AG10803 (cell line): ENCODE results near the gene ZNF615.
A peak's percentile ranks its signal among the peaks of the same experiment; 100 is the strongest.
"Not testable (repeated sequence)": the region's sequence is repeated elsewhere in the genome, so short reads cannot be mapped to it uniquely, and the experiment has no call there.

Source experiments
- DNase-seq: peaks from one replicate; pipeline ENCODE4 v3.0.0; 2010; ENCODE audit warnings: low read depth
- H3K4me3 ChIP-seq: 2 replicates; pipeline ENCODE4 v1.5.1; 2011; ENCODE audit warnings: mild to moderate bottlenecking, low read length, control low read depth
- TF ChIP-seq, protein P1 (sequence below): conservative IDR thresholded peaks from 2 replicates; pipeline ENCODE4 v1.5.1; 2011; ENCODE audit warnings: mild to moderate bottlenecking, low read length, control low read depth, inconsistent platforms

The ZNF615 gene

DNA sequence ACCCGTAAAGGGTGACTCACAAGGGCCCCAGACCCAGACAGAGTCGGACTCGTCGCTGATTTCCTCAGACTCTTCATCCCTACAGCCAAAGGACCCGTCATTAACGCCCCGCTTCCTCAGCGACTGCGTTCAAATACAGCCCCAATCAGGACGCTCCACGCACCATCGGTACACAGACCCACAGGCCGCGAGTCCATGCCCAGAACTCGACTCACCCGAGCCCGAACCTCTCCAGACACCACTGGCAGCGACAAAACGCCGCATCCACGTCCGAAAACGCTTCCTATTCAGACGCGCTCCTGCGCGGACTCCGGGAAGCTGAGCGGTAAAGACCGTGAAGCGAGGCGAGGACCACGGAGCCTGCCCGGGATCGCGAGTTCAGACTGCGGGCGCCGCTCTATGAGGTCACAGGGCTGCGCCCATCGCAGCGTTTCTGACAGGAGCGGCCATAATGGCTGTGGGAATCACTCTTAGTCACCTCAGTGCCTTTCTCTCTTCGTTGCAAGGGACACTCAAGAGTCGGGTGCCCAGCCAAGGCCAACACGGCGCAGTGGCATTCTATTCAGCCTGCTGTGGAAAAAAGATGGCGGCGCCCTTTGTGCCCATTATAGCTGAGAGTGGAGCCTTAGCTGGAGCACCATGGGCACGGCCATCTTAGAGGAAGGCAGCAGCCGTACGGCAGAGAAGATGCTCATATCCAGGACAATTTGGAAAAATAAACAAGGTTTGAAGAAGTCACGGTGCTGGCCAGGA lies 20.2 kb upstream of the ZNF615 start, which contains the start of gene ZNF614:
Gene ZNF614, minus strand, starts transcription at position 353 of the 753 bp plus-strand sequence. CDS start 2,634 bp downstream, outside the sequence.
- H3K4me3 ChIP-seq = peak within 1 kb of the TSS; percentile 97
- DNase-seq = peak; percentile 86
- TF ChIP-seq, protein P1, sequence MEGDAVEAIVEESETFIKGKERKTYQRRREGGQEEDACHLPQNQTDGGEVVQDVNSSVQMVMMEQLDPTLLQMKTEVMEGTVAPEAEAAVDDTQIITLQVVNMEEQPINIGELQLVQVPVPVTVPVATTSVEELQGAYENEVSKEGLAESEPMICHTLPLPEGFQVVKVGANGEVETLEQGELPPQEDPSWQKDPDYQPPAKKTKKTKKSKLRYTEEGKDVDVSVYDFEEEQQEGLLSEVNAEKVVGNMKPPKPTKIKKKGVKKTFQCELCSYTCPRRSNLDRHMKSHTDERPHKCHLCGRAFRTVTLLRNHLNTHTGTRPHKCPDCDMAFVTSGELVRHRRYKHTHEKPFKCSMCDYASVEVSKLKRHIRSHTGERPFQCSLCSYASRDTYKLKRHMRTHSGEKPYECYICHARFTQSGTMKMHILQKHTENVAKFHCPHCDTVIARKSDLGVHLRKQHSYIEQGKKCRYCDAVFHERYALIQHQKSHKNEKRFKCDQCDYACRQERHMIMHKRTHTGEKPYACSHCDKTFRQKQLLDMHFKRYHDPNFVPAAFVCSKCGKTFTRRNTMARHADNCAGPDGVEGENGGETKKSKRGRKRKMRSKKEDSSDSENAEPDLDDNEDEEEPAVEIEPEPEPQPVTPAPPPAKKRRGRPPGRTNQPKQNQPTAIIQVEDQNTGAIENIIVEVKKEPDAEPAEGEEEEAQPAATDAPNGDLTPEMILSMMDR = no peak

DNA sequence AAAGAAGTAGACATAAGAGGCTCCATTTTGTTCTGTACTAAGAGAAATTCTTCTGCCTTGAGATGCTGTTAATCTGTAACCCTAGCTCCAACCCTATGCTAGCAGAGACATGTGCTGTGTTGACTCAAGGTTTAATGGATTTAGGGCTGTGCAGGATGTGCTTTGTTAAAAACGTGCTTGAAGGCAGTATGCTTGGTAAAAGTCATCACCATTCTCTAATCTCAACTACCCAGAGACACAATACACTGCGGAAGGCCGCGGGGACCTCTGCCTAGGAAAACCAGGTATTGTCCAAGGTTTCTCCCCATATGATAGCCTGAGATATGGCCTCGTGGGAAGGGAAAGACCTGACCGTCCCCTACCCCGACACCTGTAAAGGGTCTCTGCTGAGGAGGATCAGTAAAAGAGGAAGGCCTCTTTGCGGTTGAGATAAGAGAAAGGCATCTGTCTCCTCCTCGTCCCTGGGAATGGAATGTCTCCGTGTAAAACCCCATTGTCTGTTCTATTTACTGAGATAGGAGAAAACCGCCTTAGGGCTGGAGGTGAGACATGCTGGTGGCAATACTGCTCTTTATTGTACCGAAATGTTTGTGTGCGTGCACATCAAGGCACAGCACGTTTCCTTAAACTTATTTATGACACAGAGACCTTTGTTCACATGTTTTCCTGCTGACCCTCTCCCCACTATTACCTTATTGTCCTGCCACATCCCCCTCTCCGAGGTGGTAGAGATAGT lies 18.4 kb upstream of the ZNF615 start:
- not testable (repeated sequence) for DNase-seq, H3K4me3 ChIP-seq

DNA sequence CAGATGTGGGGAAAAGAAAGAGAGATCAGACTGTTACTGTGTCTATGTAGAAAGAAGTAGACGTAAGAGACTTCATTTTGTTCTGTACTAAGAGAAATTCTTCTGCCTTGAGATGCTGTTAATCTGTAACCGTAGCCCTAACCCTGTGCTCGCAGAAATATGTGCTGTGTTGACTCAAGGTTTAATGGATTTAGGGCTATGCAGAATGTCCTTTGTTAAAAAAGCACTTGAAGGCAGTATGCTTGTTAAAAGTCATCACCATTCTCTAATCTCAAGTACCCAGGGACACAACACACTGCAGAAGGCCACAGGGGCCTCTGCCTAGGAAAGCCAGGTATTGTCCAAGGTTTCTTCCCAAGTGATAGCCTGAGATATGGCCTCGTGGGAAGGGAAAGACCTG lies 16.5 kb upstream of the ZNF615 start:
- H3K4me3 ChIP-seq, DNase-seq: not testable (repeated sequence)

DNA sequence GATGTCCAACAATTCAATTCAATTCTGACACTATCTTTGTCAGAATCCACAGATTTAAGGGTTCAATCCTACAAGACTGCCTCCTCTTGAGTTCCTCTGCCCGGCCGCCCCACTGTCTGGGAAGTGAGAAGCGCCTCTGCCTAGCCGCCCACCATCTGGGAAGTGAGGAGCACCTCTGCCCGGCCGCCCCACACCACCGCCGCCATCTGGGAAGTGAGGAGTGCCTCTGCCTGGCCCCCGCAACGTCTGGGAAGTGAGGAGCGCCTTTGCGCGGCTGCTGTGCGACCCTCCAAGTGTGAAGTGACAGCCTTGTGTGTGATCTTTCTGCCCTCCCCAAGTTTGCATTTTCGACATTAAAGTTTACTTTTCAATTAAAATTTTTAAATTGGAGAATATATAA lies 14.2 kb upstream of the ZNF615 start:
- H3K4me3 ChIP-seq = no peak overlapping the region
- TF ChIP-seq, protein P1 = no peak
- no peak for DNase-seq

DNA sequence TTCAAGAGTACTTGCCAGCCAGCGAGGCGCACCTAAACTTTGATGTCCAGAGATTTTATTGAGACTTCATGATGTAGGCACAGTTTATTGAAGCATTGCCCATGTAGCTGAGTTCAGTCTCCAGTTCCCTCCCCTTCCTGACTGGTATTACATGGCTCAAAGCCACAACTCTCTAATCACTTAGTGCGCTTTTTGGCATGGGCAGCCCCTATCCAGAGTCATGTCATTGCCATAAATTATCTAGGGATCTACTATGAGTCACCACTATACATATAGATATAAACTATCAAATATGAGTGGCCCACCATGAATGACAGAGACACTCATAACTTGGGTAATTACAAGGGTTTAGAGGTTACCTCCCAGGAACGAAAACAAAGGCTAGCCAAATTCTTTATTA lies 12.5 kb upstream of the ZNF615 start:
- no peak overlapping the region for H3K4me3 ChIP-seq
- DNase-seq = no peak
- TF ChIP-seq, protein P1 = no peak

DNA sequence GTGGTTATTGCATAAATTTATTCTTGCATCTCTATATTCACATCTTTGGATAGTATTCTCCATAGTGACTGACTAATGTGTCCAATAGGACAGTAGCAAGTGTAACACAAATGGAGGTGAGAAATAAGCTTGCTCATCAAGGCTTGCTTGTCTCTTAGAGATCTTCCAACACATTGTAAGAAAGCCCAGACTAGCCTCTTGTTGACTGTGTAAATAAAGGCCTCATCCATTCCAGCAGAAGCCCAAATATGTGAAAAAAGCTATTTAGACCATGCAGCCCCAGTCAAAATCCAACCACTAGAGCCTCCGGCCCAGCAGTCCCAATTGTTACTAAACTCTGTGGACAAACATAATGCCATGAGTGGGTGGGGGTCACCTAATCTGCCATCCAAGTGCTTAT lies 2.7 kb upstream of the ZNF615 start:
- DNase-seq = no peak
- TF ChIP-seq, protein P1 = no peak
- no peak overlapping the region for H3K4me3 ChIP-seq

DNA sequence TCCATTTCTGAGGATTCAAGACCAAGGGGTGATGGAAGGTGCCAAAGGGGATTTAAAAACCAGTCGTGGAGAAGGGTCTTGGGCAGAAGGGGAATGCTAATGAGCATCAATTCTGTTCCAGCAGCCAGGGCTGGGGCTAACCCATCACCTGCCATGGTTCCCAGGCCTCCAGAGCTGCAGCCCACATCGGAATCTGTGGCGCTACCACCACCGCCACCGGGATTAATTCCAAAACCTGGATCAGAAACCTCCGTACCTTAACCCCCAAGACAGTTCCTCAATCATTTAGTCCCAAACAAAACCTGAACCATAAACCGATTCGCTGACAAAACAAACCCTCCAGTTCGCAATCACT lies 583 bp downstream of the ZNF615 start:
- DNase-seq = peak; percentile 5

More for the DNA sequence above, 583 bp downstream of the ZNF615 start:
- H3K4me3 ChIP-seq = peak overlapping the region; percentile 97
- TF ChIP-seq, protein P1 = no peak
